GM10847 (cell line): ENCODE measurements around the gene ZNF683.

Source experiments
- POLR2A ChIP-seq: IDR thresholded peaks from 2 replicates; pipeline ENCODE4 v1.6.1; 2011; ENCODE audit not compliant: insufficient read length; ENCODE audit errors: extremely low read depth

Gene ZNF683

DNA sequence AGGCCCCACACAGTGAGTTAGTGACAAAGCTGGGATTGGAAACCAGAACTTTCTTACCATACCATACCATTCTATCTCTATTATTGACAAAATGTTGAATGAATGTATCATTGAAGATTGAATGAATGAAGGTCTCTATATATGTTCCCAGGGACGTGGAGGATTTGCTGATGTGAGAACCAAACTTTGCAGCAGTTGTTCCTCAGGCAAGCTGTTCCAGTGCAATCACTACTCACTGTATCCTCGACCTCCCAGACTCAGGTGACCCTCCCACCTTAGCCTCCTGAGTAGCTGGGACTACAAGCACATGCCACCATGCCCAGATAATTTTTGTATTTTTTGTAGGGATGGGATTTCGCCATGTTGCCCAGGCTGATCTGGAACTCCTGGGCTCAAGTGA is 26.5 kb upstream of the ZNF683 start:
- no peak for TF ChIP-seq POLR2A

DNA sequence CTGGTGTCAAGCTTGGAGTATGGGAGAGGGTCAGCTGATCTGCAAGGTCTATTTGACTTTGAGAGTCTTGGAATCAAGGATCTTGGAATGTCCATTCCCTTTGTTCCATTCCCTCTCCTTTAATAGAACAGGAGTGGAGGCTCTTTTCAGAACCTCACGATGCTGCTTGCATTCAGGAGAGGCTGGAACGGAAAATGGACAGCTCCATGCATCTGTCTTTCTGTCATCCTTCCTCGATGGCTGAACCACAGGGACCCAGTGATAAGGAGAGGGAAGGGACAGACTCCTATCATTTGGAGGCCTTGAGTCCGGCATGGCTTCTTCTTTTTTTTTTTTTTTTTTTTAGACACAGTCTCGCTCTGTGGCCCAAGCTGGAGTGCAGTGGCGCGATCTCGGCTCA is 23.2 kb upstream of the ZNF683 start:
- no peak for TF ChIP-seq POLR2A

DNA sequence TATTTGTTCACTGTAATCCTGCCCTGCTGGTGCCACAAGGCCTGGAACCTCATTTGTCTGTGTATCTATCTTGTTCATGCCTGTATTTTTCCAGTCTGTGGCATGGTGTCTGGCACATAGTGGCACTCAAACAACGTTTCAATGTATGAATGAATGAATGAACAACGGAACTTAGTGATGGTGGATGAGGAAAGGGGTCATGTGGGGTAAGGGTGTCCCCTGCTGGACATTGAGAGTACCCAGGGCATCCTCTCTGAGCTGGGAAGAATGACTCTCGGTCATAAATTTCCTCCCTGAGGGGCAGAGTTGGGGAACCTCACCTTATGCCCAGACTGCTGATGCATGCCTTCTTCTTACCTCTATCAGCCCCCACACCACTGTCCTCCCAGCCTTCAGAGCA is 18.9 kb upstream of the ZNF683 start:
- TF ChIP-seq POLR2A: no peak

DNA sequence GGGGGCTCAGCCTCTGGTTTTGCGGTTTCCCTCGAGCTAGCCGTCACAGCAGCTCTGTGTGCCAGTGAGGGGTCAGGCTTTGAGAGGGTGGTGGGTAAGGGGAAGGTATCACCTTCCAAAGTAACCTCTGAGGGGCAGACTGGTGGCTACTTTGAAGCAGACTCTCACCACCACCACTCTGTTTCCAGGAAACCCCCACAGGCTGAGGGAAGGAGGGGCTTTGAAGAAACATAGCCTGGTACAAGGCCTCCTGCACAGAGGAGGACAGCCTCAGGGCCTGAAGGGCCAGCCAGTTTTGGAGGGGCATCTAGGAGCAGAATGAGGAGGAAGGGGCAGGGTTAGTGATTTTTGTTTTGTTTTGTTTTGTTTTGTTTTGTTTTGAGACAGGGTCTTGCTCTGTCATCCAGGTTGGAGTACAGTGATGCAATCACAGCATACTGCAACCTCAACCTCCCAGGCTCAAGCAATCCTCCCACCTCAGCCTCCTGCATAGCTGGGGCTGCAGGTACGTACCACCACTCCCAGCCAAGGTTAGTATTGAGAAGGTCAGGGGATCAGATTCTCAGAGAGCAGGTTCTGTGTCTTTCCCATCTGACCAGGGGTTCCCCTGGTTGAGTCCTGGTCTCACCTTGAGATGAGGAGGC is 17.2 kb upstream of the ZNF683 start:
- no peak for TF ChIP-seq POLR2A

DNA sequence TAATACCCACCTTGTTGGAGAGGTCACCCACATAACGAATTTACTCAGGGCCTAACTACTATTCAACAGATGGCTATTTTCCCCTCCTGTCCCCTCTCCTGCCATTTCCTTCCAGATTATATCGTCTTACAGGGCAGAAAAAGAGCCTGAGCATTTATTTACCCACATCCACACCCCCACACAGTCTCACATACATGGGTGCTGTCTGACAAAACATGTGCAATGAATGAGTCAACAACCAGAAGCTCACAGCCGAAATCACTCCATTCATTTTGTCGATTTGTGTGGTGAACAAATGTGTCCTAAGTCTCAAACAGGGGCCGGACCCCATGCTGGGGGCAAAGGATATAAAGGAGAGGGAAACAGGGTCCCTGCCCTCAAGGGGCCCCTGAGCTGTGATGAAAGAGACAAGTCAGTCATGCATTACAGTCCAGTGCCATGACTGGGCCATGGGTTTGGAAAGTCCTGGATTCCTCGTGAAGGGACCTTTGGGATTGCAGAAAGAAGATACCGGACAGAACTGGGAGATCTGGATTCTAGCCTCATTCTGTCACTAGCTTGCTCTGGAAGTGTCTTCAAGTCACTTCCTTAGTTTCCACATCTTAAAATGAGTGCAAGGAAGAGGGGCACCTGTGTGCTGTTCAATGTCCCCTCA is 16.4 kb upstream of the ZNF683 start:
- no peak for TF ChIP-seq POLR2A

DNA sequence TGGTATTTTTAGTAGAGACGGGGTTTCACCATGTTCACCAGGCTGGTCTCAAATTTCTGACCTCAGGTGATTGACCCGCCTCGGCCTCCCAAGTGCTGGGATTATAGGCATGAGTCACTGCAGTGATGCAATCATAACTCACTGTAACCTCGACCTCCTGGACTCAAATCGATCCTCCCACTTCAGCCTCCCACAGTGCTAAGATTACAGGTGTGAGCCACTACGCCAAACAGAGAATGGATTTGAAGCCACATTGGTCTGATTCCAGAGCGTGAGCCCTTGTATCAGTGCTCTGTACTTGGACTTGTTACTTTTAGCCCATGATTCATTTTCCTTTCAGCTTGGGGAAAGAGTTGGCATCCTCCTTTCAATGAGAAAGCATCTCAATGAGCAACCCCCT is 14.9 kb upstream of the ZNF683 start:
- TF ChIP-seq POLR2A: no peak

DNA sequence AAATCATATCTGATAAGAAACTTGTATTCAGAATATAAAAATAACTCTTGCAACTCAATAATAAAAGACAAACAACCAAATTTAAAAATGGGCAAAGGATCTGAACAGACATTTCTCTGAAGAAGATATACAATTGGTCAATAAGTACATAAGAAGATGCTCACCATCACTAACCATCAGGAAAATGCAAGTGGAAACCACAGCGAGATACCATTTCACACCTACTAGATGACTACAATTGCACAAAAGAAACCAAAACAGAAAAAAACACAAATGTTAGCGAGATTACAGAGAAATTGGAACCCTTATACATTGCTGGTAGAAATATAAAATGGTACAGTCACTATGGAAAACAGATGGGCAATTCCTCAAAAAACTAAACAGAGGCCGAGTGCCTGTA is 11.5 kb upstream of the ZNF683 start:
- no peak for TF ChIP-seq POLR2A

DNA sequence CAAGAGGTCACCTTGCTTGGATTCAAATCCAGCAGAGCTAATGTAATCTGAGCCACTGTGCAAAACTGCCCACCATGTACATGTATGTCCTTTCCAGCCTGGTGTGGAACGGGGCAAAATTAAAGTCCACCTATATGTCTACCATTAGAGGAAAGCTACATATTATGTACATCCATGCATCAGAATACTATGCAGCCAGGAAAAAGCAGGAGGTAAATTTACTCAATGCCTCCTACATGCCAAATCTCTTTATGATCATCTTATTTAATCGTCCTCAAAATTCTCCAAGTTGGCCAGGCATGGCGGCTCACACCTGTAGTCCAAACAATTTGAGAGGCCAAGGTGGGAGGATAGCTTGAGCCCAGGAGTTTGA is 6.3 kb upstream of the ZNF683 start:
- no peak for TF ChIP-seq POLR2A

DNA sequence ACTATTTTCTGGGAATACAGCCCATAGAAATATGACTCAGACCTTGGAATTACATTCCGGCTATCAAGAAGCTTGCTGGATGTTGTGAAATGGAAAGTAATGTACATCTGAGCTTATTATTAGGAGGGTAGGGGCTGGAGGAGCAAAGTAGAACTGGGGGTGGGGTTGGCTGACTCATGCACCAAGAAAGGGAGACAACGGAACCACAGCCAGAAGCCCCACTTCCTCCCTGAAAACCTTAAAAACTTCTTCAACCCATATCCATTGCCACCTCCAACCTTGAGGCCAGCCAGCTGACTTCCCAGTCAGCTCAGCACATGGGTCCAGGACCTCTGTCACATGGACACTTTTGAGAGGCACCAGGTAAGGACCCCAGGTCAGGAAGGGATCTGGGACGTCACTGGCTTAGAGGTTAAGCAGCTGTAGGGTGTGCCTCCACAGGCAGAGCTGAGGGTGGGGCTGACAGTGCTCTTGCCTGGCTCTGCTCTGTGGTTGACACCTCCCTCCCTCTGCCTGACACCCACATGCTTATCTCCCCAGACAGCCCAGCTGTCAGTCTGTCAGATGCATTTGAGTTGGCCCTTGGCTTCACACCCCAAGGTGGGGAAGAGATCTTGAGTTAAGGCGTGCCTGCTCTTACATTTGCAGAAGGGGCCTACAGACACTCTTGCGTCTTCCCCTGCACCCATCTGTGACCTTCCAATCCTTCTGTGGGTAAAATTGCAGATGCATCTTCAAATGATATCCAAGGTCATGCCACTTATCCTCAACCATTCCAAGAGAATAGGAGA is 5.7 kb upstream of the ZNF683 start:
- no peak for TF ChIP-seq POLR2A

DNA sequence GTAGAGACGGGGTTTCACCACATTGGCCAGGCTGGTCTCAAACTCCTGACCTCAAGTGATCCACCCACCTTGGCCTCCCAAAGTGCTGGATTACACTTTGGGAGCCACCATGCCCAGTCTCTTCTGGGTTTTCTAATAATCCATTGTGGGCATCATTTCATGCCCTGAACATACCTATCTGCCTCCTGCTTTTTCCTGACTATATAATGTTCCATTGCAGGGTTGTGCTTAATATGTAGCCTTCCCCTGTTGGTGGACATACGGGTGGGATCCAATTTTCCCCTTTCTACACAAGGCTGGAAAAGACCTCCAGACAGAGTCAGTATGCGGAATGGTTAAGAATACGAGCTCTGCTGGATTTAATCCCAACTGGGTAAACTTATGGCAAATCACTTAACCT is 3.5 kb upstream of the ZNF683 start:
- no peak for TF ChIP-seq POLR2A

DNA sequence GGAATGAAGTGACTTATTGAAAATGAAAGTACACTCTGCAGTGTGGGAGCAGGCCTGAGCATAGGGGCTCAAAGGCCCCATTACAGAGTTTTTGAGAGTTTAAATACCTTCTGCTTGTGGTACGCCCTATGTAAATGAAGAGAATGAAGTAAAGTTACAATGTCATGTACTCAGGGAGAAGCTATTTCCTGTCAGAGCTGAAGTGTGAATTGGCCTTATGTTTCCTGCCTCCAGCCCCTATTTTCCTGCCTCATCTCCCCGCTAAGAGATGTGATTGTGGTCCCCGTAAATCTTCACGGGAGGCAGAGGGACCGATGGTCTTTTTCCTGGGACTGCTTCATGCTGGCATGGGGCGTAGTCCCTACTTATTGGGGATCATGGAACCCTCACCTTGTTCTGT is 2.5 kb upstream of the ZNF683 start:
- no peak for TF ChIP-seq POLR2A

DNA sequence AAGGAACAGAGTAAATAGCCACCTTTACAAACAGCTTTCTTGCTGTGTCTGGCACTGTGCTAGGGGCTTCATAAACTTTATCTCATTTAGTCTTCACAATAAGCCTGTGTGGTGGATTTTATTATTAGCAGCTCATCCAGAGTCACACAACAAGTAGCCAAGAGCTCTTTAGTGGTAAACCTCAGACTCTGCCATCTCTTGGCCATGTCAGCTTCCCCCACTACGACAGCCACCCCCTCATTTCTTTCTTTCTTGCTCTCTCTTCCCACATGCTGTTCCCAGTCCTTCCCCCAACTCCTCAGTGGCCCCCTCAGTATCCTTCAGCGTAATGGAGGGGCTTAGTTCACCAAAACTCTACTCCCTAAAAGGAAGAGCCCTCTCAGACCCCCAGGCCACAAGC is 1.2 kb upstream of the ZNF683 start:
- no peak for TF ChIP-seq POLR2A

DNA sequence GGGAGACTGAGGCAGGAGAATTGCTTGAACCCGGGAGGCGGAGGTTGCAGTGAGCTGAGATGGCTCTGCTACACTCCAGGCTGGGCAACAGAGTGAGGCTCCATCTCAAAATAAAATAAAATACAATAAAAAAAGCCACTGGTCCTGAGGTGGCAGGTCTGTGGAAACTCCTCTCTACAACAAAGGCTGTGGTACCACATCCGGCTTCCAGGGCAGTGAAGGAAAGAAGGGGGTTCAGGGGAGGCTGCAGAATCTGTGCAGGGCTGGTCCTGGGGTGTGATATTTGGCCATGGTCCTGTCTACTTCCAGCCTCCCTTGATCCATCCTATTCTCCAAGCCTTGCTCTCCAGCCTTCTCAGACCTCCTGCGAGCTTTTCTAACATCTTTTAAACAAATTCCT is 731 bp upstream of the ZNF683 start:
- TF ChIP-seq POLR2A: no peak

DNA sequence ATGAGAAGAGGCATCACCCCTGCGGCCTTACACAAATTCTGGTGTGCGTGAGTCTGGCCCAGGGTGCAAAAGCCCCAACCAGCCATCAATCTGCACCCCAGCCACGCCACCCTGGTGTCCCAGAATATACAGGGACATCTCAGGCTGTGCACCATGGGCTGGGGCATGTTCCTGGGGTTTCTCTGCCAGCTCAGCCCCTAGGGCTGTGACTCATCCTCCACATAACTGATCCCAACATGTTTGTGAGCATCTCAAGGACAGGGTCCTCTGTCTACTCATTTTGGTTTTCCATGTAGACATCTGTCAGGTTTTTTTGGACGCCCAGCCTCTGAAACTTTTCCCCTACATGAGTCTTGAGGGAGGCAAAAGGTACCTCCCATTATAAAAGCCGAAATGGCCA is 511 bp downstream of the ZNF683 start:
- no peak for TF ChIP-seq POLR2A

DNA sequence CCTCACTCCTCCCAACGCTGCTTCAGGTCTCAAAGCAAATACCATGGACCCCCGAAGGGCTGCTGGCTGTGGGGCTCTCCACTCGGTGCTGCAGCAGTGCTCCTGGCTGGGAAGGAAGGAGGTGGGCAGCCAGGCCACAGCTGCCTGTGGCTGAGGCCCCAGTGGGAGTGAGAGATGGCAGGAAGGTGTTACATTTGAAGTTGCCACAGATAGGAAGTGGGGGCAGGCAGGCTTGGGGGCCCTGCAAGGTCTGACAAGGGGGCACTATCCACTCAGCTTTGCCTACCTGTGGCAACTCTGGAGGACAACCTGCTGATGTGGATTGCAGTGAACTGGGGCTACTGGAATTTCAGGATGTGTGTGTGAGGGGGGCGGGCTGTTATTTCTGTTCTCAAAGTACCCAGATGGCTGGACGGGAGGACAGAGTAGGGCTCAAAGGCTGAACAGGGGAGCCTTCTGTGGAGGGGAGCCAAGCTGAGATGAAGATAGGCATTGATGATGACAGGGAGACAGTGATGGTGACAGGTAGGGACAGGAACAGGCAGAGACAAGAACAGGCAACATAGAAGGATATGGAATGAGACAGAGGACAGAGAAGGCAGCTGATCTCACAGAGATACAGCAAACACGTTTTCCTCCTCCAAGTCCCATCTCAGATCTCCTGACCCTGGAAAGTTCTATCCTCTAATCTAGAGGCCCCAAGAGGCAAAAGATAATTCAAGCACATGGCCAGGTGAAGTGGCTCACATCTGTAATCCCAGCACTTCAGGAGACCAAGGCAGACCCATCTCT is 1.8 kb downstream of the ZNF683 start:
- no peak for TF ChIP-seq POLR2A

DNA sequence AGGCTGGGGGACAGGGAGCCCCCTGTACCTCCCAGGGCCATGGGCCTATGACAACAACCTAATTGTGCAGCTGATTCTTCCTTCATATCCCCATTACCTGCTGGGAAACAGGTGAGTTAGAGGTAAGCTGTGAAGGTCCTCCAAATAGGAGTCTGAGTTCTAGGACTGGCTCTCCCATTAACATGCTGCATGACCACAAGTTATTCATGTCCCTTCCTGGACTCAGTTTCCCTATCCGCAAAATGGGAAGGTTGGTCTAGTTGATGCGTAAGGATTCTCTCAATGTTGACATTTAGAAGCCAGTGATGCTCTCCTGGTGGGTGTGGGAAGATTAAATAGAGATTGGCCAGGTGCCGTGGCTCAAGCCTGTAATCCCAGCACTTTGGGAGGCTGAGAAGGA is 4.1 kb downstream of the ZNF683 start:
- TF ChIP-seq POLR2A: no peak

DNA sequence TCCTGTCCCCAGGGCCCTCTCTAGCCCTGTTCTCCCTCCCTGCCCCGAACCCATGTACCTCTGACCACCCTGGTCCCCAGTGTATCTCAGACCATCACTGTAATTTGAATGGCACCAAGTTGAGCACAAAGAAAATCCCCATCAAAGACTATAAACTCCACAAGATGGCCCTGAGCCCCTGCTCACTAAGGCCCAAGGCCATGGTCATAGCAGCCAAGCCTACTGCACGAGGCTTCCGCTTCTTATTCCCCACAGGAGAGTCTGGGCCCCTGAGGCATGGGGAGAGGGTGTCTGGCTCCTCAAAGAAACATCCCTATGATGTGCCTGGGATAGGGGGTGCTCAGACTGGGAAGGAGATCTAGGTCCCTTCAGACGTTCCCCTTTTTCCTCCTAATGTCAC is 4.5 kb downstream of the ZNF683 start:
- no peak for TF ChIP-seq POLR2A
